GM21515 (cell line): ENCODE data around the gene GPC6.

Experiments used
- ATAC-seq: cut with Tn5 transposase; IDR thresholded peaks from one replicate; pipeline ENCODE4 v1.9.1; 2021; ENCODE audit not compliant: unreplicated experiment

GPC6 gene

GRCh38 chr13:94006296-94006695 is 779.7 kb downstream of the GPC6 start:
- no peak for ATAC-seq

DNA sequence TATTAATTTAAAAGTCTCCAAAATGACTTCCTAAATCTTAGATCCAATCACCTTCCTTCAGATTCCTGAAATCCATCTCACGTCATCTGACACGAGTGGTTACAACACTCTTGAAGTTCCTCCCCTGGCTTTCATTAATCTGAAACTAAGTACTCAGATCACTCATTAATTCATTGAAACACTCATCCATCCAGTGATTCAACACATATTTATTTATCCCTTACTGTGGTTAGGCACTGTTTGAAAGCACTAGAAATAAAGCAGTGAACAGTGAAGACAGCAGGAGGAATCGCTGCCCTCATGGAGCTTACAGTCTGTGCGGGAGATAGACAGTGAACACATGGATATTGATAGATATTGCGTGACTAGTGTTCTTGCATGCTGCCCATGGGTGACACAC is 780.5 kb downstream of the GPC6 start:
- no peak for ATAC-seq

DNA sequence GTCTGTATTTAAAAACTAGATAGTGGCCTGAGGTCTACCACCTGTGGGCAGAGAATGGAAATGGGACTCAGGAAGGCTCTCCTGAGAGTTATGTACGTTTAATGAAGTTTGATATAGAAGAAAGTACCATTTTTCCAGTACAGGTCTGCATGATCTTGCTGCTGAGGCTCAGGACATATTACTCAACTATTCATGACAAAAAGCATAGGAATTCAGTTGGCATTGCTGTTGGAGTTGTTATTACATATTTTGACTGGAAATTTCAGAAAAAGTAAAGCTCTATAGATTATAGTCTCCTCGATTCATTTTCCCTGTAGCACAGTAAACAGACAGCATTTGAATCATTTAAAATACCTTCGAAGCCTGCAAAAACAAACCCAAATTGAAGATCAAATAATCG is 783.1 kb downstream of the GPC6 start:
- no peak for ATAC-seq

GRCh38 chr13:94014461-94014860 is 787.9 kb downstream of the GPC6 start:
- no peak for ATAC-seq

GRCh38 chr13:94020426-94020825 is 793.8 kb downstream of the GPC6 start:
- ATAC-seq: no peak

DNA sequence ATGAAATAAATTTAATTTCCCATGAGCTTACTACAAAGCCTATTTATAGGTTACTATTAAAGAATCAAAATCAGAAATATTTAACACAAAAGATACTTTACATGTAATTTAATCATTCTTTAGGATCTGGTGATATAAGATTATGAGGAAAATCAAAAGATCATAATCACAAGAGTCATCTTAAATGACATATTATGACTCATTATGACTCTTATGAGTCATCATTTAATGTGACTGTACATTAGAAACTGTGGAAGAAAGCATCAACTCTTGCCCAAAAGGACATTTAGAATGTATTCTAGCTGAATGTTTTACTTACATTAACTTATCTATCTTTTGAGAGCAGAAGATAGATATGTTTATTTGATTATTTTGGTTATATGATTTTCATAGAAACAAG is 794.2 kb downstream of the GPC6 start:
- no peak for ATAC-seq

DNA sequence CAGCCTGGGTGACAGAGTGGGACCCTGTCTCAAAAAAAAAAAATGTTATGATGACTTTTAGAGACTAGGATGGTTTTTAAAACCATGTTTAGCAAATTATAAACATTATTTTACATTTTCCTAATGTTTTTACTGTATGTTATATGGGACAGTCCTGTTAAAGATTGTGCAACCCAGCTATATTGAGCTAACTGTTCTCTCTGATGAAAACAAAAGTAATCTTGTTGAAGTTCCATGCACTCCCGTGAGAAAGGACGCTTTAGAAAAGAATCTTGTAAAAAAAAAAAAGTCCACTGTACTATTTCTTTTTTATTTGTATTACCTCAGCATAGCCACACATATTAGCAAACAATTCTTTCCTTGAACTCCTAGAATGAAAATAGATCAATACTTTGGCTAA is 801.6 kb downstream of the GPC6 start:
- no peak for ATAC-seq

DNA sequence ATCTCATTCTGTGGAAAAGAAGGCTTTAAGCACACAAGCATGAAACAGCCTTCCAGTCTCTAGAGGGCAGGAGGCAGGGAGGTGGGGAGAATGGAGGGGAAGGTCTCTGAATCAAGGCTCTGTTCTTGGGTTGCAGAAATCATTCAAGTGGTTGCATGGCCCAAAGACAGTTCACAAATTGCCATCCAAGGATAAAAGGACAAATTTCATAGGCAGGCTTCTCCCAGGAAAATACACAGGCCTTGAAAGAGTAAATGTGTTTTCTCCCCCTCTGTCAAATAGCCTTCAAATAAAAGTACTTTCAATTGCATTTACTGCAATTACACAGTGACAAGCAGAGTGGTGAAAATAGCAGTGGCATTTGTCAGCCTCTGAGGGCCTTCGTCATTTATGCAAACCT is 802.0 kb downstream of the GPC6 start:
- no peak for ATAC-seq

DNA sequence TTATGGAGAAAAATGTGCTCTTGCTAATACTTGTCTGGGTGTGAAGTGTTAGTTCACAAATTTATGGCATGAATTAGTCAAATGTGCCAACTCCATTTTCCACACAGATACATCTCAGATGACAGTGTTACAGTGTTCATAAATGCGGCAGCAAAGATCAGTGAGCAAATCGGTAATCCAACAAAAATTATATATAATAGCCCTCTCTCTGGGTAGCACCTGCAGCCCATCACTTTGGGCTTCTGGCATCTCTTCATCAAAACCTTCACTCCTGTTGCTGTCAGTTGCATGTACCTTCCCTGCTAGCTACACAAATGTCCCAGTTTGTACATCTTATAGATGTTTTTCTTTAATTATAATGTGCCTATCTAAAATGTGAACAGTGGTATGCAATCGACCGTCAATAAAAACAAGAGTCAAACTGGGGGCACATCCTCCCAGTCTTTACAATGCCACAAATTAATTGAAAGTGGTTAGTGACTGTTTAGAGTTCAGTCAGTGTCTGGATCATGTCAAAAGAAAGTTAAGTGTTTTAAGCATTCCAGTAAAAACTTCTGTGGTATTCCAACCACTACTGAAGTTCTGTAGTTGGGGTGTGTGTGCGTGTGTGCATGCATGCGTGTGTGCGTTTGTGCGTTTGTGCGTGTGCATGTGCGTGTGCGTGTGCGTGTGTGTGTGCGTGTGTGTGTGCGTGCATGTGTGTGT is 804.0 kb downstream of the GPC6 start:
- ATAC-seq: no peak

- no peak for ATAC-seq
These were observed 805.0 kb downstream of the GPC6 start for GRCh38 chr13:94031609-94032008.

DNA sequence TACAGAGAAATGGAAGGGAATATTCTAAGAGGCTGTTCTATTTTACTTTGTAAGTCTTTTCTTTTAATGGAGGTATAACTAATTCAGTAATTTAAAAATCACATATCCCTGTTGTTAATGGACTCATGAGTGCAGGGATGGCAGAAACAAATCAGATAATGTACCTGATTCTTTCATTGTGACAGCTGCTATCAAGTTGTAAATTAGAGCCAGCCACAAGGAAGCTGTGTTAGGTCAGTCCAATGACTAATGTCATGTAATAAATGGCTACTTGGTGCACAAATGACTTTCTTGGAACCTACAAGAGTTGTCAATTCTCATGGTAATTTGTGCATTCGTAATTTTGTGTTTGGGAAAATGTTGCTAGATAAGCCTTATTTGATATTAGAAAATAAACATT is 806.5 kb downstream of the GPC6 start:
- no peak for ATAC-seq

DNA sequence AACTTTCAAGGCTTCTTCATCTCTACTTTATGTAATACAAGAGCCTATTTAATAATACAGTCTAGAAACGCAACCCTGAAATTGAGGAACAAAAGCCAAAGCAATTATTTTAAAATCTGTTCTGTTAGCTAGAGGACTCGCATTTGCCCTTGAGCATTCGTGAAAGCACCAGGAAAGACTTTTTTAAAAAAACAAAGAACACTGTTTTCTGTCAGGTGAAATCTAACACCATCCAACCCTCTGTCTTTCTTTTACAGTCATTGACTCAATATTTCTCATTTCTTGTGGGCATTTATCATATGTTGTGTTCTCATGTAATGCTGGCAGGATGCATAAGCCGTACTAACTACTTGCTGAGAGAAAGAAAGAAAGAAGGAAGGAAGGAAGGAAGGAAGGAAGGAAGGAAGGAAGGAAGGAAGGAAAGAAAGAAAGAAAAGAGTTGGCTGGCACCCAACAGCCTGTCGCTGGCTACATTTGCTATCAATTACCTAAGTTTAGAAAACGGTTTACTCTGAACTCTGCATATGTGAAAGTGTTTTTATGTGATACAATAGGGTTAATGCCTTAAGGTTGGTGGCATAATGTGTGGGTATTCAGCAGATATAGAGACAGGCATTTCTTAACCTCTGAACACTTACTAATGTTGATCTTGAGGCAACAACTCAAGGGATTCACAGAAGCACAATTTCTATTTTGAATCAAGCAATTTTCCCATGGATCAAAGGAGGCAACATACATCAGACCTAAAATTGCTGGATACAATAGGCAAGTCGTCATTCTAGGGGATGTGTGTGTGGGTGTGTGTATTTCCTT is 807.4 kb downstream of the GPC6 start:
- no peak for ATAC-seq

DNA sequence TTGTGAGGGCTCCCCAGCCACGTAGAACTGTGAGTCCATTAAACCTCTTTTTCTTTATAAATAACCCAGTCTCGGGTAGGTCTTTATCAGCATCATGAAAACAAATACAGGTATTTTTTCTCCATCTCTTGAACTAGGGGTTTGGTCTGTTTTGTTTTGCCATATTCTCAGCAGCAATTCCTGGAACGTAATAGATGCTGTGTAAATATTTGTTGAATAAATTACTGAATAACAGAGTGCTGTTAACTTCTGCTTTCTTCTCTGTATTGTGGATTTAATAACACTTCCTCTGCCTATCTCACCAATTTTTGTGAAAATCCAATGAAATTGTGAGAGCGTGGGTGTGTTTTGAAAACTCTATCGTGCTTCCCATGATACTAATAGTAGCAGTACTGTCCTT is 823.4 kb downstream of the GPC6 start:
- no peak for ATAC-seq

DNA sequence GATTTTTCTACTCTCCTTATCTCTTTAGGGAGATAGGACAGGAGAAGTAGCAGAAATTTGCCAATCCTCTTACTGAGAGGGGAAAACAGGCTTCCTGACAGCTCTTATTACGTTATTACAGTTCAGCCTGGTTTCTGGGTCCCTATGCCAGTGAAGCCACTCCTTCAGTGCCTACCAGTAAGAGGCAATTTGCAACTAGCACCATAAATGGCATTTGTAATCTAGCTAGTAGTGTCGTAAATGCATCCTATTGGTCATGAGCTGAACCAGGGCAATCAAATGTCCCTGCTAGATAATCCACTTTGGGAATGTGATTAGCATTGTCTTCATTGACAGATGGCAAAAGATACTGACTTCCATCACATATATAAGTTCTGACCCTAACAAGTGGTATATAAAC is 824.1 kb downstream of the GPC6 start:
- no peak for ATAC-seq

DNA sequence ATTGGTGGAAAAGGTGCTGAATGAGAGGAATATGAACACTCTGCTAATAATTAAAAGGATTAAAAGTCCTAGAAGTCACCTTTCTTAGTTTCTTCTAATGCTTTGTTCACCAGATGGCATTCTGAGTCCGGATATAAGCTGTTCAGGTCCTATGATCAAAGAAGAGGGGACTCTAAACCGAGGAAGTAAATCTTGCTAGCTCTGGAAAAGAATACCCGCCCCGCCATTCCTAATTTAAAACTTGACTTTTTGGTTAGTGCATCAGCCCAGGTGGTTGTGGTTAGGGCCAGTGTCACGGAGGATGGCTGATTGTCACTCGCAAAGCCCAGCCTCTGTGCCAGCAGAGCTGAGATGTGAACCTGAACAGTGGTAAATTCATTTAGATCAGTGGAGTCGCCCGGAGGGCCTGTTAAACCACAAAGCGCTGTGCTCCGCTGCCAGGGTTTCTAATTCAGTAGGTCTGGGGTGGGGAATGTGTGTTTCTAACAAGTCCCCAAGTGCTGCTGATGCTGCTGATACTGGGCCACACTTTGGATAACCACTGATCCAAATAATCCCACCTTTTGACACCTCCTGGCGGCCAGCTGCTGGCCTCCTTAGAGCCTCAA is 827.5 kb downstream of the GPC6 start:
- ATAC-seq: no peak

DNA sequence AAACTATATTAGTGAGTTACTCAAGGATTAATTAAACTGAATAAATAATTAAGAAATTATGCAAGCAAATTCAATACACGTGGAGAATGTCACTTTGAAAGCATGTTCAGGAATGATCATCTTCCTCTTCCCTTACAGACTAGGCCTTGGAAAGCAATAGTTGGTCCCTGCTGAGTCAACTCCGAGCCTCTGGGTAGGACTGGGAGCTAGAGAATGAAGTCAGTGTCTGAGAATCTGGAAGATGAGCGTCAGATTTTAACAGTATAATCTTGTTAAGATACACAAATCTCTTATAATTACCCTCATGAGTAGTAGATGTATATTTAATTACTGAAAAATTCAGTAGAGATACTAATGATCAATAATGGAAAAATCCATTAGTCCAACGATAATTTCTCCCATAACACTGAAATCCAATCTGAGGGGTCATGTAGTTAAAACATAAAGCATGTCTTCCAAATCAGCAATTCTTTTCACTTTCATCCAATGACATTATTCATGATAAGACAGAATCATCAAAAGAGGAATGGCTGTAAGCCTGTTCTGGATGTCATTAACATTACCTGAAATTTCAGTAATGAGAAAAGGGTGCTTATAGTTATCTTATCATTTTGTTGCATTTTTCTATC is 829.9 kb downstream of the GPC6 start:
- ATAC-seq: no peak

- no peak for ATAC-seq
These were observed 831.1 kb downstream of the GPC6 start for GRCh38 chr13:94057618-94058186.

DNA sequence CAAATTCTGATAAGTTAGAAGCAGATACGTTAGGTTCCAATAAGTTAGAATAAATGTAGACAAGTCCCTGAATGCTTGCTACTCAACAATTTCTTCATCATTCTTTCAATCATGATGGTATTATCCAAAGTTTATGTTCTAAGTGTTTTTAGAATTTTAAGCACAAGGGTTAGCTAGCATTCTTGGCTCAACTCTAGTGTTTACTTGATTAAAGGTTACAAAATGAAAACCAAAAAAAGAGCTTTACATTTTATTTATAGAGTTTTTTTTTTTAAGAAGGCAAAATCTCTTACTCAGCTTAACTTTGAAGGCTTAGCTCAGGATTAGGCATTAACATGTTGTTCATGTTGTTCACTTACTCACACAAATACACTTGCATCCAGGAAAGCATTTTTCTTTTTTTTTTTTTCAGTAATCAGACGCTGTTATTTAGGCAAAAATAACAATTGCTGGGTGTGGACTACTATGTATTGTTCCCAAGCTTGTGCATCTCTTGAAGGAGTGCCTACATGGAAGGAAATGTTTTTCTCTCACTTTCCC is 832.3 kb downstream of the GPC6 start:
- ATAC-seq: no peak

- ATAC-seq: no peak
These were observed 834.7 kb downstream of the GPC6 start for GRCh38 chr13:94061301-94061700.

DNA sequence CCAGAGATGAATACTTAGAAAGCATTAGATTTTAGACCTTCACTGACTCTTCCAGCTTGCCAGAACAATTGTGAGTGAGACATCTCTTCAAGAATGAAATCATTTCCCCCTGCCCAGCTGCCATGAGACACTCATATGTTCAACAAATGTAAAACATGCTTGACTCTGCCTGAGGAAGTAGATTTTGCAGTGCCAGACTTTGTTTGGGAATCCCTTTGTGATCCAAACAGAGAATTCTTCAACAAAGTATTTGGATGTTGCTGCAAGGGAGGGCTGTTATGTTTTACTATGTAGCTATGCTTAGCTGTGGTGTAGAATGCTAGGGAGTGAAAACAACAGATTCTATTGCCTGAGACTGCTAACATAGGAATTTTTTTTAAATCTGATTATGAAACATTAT is 836.5 kb downstream of the GPC6 start:
- no peak for ATAC-seq

GRCh38 chr13:94063848-94064247 is 837.2 kb downstream of the GPC6 start:
- ATAC-seq: no peak
